Measurements from ENCODE around the gene FOSB.

DNA sequence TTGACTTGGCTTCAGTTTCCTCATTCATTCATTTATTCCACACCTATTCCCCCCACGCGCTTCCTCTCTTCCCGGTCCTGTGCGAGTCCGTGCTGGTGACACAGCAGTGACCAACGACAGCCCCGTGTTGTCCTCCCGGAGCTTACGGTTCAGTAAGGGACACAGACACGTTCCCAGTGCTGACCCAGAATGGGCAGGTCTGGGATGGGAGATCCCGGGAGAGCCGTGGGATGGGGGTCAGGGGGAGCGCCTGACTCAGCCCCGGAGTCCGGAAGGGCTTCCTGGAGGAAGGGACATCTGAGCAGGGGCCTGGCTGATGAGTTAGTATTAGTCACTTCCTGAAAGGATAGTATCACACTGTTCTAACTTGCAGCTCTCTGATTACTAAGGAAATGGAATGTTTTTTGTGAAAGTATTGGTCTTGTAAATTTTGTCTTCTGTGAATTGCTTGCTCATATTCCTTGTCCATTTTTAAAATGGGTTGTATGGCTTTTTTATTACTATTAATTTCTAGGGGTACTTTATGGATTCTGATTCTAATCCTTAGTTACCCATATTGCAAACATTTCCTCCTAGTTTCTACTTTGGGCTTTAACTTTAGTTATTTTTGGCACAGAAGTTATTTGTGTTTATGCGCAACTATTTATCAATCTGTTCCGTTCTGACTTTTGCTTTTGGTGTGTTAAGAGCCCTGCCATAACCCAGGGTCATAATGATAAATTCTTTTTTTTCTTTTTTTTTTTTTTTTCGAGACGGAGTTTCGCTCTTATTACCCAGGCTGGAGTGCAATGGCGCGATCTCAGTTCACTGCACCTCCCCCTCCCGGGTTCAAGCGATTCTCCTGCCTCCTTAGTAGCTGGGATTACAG lies 43.4 kb upstream of the FOSB start:
- TF ChIP-seq ZZZ3 (IDR thresholded peaks at IDR 0.05) = no peak
- TF ChIP-seq SRSF9 (IDR thresholded peaks at IDR 0.05; ENCODE audit: borderline replicate concordance, low read depth, low read length) = no peak
- TF ChIP-seq RFX5 (IDR thresholded peaks at IDR 0.05; ENCODE audit: low read depth, low read length) = no peak
- no peak for TF ChIP-seq BCL6 (CRISPR knock-in tag; IDR thresholded peaks at IDR 0.05)
- TF ChIP-seq EZH2 (IDR thresholded peaks at IDR 0.05; ENCODE audit: borderline replicate concordance, low read depth, low read length) = no peak
- peak; percentile 86 for TF ChIP-seq POLR2A (conservative IDR thresholded peaks at IDR 0.05)
- TF ChIP-seq KLF6 (CRISPR knock-in tag; IDR thresholded peaks at IDR 0.05; ENCODE audit: borderline replicate concordance) = no peak
- TF ChIP-seq MYNN (IDR thresholded peaks at IDR 0.05) = no peak
- TF ChIP-seq MYNN (CRISPR knock-in tag; IDR thresholded peaks at IDR 0.05) = no peak
- TF ChIP-seq MTA1 (IDR thresholded peaks at IDR 0.05; ENCODE audit: borderline replicate concordance) = peak; percentile 77
- TF ChIP-seq, protein P1, sequence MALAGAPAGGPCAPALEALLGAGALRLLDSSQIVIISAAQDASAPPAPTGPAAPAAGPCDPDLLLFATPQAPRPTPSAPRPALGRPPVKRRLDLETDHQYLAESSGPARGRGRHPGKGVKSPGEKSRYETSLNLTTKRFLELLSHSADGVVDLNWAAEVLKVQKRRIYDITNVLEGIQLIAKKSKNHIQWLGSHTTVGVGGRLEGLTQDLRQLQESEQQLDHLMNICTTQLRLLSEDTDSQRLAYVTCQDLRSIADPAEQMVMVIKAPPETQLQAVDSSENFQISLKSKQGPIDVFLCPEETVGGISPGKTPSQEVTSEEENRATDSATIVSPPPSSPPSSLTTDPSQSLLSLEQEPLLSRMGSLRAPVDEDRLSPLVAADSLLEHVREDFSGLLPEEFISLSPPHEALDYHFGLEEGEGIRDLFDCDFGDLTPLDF (CRISPR knock-in tag; IDR thresholded peaks at IDR 0.05) = no peak
- TF ChIP-seq ZBED1 (IDR thresholded peaks at IDR 0.05) = 0 out of 2 replicates have a peak, but pooled peaks have one; percentile 86
- no peak for TF ChIP-seq CBX5 (IDR thresholded peaks at IDR 0.05; ENCODE audit: borderline replicate concordance, low read depth)
